ENCODE data around the gene TMEM187.

TMEM187 gene, protein sequence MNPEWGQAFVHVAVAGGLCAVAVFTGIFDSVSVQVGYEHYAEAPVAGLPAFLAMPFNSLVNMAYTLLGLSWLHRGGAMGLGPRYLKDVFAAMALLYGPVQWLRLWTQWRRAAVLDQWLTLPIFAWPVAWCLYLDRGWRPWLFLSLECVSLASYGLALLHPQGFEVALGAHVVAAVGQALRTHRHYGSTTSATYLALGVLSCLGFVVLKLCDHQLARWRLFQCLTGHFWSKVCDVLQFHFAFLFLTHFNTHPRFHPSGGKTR

DNA sequence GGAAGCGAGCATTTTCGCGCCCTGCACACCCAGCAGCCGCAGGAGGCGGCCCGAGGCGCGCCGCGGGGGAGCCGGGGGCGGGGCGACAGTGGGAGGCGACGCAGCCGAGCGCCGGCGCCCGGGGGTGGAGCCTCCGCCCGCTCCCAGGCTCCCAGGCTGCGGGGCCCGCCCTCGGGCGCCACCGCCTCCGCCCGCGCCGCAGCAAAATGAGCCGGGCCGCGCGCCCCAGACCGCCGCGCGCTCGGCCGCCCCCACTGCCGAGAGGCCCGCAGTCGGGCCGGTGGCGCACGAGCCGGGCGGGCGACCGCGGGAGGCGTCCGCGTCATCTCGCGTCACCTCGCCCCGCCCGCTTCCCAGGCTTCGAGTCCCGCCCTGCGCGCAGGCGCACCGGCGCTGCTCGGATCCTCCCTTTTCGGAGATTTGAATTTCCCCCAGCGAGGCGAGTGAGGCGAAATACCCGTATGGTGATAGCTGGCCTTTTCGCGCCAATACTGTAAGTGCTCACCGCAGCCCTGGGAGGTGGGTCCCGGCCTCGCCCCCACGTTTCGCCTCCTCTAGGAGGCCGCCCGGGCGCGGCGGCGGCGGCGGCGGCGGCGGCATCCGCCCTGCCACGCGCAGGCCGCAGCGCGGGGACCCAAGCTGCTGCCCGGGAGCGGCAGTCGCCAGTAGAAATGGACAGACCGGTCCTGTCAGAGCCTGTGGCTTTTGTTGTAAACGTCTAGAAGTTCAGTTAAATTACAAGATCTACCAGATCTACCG, at the start of gene TMEM187:
Gene TMEM187, plus strand, starts transcription at position 387 of the 759 bp plus-strand sequence. CDS start 9,309 bp downstream, outside the sequence.
- DNase-seq = peak; percentile 93

DNA sequence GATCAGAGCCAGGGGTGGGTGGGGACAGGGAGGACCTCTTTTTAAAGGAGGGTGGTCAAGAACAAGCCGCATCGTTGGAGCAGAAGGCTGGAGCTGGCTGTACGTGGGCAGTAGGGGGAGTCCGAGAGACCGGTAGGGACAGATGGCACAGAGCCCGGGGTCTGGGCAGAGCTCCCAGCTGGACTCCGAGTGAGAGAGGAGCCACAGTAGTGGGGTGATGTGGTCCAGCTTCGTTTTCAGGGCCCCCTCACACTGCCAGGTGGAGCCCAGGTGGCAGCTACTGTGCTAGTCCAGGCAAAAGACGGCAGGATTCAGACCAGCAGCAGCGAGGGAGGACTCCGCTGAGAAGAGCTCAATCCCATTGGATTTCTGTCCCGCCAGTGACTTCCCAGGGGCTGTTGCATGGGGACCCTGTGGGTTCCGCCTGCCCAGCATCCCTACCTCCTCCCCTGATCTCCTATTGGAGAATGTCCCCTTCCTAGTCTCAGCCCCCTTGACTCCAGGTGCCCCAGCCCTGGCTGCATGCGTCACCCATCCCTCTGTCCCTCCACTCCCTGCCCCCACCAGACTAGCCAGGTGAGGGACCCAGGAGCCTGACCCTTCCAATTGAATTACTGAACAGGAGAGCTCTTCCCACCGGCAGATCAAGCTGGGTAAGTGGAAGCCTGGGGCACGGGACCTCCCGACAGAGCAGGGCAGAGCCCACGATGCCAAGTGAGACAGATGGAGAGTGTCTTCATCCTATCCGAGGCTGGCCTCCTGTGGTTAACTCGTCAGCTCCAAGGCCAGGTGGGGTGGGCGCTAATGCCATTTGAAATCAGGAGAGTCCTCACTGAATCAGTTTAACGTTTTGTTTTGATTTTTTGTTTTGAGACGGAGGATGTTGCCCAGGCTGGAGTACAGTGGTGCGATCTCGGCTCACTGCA, 49.4 kb upstream of the TMEM187 start:
- peak; percentile 28 for DNase-seq

DNA sequence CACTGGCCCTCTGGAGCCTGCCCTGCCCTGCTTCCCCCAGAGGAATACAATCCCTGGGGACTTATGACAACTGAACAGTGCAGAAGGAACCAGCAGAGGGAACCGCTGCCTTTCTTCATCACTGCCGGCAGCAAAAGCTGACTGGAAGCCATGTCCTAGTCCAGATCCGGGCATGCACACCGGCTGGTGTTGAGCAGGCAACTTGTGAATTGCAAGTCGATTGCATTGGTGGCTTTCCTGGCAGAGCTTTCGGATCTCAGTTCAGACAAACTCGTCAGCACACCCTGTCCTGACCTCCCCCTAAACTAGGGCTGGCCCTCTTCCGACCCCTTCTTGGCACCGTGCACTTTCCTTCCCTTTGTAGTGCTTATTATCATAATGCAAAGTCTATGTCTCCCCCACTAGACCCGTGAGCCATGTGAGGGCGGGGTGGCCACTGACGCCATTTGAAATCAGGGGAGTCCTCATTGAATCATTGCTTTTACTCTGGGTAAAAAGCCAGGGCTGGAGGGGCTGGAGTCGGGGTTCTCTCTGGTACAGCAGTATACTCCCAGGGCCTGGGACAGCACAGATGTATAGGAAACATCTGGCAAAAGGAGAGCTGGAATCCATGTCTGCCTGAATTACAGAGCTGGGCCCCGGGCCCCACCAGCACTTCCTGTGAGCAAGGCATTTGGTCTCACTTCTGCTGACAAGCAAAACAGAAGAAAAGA, 48.2 kb upstream of the TMEM187 start:
- peak; percentile 41 for DNase-seq

DNA sequence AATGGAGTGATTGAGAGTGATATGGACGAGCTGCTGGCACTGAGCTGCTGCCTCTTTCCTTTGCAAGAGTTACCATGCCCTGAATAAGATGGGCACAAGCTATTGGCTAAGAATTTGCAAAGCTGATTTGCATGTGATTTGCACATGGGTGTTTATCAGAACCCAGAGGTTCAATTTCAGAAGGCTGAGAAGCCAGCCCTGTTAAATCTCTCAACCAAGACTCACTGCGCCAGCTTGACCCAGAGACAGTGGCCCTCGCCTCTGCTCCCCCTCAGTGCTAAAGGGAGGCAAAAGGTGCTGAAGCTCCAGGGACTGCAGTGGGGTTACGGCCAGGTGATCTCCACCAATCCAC, 47.2 kb upstream of the TMEM187 start:
- no peak for DNase-seq

DNA sequence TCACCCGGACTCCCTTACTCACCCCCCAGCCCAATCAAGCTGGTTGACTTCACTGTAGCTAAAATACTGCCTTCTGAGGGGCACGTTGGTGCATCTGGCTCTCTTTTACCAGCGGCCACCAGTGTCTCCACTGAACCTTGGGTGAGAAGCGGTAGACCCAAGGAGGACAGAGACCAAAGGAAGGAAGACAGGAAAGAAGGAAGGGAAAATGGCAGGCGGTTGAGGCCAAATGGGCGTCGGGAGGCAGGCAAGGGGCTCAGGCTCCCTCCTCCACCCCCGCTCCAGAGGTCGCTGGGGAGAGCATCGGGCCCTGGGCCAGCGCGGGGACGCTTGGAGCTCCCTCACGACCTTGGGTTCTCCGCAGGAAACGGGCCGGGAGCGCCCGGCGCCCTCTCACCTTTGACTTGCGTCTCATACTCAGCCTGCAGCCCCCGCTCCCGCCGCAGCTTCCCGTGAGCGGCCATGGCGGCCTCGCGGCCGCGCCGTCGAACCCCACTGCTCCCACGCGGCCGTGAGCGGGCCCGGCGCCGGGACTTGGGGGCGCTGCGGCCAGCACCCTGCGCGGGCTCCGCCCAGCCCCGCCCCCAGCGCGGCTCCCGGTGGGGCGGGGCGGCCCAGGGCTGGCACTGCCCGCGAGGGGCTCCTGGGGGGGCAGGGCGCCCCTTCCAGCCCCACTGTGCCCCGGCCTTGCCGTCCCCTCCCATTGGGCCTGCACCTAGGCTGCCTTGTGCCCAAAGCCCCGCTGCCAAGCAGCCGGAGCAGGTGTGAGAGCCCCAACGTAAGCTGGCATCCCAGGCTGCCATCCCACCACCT, 46.6 kb upstream of the TMEM187 start, which contains the start of gene ARHGAP4:
Gene ARHGAP4, minus strand, starts transcription at position 526 of the 813 bp plus-strand sequence. Its CDS starts 62 bp downstream, at position 464.
- no peak for DNase-seq

DNA sequence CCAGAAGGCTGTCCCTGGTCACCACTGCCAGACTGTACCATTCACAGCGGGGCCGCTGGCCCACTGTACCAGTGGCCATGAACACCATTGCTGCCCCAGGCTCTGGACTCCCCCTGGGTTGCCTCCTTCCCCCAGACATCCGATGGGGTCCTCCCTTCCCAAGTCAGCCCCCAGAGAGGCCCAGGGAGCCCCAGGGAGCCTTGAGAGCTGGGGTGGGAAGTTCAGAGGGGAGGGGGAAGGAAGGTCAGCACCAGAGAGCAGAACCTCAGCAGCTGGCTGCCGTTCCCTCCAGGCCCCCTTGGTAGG, 46.0 kb upstream of the TMEM187 start:
- DNase-seq = no peak

DNA sequence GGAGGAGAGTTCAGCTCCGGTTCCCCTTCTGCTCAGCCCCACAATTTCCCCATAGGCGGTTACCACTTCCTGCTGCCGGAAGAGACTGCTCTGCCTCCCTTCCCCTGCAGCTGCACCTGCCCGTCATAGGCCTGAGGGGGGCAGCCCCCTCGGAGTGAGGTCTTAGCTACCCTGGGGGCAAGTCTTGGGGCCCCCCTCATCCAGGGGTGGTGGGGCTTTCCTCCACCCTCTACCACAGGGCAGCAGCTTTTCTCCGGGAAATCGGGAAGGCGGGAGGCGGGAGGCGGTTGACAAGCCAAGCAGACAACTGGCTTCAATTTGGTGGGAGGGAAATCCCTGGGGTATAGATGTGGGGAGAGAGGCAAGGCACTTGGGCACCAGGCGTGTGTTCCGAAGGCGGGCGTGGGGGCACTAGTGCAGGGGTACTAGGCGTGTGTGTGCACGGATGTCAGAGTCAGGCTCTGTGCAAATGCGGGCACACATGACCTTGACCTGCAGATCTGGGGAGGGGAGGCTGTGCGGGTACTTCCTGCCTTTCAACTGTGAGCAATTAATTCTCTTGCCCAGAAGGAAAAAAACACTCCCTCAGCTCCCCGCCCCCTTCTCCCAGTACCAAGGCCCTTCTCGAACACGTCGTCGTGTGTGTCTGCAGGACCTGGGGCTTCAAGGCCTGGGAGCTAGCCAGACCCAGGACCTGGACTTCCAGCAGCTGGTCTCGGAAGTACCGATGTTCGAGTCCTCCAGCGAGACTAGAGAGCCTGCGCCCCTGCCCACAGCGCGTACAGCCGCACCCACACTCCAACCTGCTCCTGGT, 45.5 kb upstream of the TMEM187 start:
- peak; percentile 35 for DNase-seq

DNA sequence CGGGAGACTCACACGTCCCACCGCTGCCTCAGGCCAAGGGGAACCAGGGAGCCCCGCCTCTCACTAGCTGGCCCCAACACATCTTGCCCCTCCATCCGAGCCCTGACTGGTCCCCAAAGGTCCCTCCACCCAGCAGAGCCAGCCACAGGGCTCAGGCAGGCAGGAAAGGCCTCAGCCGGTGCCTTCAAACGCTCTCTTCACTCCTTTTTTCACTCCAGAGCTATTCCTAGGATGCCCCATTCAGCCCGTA, 45.0 kb upstream of the TMEM187 start:
- DNase-seq = no peak

DNA sequence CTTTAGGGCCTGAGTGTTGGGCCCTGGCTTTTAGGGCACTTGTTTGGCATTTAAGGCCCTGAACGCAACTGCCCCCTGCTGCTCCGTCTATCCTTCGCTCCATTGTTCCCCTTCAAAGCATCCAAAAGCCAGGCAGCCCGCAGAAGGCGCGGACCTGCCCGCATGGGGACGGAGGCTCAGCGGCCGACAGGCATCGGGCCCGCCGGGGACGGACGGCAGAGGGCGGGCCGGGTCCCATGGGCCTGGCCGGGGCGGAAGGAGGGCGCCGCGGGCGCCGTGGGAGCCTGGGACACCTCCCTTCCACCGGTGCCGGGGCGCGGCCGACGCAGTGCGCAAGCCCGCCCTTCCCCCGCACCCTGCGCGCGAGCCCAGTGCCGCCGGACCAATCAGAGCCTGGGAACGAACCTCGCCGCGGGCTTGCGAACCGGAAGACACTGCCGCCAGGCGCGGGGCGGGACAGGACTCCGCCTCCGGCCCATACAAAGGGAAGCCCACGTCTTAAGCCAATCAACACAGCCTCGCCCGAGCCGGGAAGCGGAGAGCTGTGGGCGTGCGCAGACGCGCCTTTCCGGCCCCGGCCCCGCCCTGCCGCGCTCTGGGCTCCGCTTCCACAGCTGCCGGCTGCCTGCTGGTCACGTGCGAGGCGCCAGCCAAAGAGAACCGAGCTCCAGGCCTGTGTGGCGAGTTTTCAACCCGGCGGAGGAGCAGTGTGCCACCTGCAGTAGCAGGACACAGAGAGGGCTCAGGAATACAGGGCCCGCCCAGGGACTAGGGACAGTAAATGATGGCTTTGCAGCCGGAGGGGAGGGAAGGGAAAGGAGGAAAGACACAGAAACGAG, 44.4 kb upstream of the TMEM187 start:
- peak; percentile 97 for DNase-seq

DNA sequence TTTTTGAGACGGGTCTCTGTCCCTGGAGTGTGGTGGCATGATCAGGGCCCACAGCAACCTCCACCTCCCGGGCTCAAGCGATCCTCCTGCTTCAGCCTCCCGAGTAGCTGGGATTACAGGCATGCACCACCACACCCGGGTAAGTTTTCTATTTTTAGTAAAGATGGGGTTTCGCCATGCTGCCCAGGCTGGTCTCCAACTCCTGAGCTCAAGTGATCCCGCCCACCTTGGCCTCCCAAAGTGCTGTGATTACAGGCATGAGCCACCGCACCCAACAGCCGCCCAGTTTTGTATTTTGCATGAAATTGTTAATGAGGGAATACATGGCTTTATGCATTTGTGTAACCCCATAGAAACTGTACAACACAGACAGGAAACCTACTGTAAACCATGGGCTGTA, 43.7 kb upstream of the TMEM187 start:
- DNase-seq = no peak

DNA sequence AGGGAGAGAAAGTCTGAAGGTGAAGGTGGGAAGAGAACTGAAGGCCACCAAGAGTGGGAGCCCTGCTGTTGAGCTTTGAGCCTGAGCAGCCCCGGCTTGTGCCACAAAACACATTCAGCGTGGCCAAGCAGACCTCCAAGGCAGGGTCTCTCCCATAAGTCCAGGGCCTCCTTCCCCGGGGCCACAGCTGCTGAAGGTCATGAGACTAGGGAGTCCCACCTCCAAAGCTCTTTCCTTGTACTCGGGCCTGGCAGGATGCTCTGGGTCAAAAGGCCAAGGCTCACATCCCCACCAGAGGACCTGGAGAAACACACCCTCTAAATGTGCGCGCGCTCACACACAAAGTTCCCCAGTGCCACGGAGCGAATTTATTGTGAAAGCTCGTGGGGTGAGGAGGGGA, 43.0 kb upstream of the TMEM187 start:
- DNase-seq = no peak

DNA sequence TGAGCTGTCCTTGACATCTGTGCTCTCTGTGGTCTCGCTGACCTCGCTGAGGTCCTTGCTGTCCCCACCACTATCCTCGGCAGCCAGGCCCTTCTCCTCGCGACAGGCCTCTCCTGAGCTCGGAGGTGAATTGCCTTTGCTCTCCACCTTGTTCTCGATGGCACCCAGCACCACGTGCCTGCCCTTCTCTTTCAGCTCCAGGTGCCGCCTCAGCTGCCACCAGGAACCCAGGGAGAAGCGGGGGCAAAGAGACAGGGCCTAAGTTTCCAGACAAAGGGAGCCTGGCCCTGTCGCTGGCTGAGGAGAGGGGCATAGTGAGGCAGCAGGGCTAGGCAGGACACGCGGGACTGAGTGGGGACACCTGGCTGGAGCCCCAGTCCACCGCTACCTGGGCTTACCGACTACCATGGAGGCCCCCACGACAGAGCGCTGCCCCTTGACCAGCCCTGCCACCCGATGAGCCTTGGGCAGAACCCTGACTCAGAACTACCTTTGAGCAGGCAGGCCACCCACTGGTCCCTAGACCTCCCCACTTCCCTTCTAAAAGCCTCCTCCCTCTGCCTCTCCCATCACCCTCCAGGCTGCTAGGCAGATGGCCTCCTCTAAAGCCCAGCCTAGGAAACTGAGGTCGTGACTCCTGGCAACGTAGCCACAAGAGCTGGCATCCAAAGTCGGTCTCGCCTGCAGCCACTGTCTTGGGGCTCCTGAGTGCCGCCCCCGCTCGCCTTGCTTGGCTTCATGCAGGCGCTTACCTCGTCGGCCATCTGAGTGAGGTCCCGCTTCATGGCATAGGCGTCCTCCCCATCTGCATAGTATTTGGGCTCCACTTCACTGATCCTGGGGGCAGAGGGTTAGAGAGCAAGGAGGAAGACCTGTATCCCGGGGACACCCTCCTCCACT, 42.3 kb upstream of the TMEM187 start:
- no peak for DNase-seq

DNA sequence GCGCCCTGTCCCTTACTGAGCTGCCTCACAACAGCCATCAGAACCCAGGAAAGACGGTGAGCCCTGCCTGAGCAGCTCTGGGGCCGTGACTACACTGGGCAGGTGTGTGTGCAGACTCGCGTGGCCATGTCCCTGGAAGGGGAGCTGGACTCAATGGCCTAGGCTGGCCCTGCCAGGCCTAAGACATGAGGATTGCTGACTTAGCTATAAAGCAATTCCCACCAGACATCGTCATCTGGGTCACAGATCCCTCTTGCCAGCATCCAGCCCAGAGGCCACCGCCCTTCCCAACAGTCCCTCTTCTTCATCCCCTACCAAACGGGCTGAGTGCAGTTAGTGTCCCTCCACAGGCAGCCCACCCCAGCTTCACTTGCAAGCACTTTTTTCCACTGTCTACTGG, 41.4 kb upstream of the TMEM187 start:
- no peak for DNase-seq

DNA sequence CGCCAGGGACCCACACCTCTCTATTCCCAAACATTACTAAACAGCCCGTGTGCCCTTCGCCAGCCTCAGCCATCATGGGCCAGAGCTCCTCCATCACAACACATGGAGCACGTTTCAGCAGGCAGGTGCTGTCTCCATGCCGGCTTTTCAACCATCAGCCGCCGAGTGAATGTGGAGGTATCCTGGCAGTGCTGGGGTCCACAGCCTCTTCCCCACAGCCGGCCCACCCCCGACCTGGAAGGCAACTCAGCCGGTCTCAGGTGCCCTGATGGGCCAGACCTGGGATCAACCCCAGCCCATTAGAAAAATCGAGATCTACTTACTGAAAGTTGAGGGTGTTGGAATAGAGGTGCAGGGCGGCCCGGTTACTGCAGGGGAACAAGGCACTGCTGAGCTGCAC, 40.8 kb upstream of the TMEM187 start:
- no peak for DNase-seq

DNA sequence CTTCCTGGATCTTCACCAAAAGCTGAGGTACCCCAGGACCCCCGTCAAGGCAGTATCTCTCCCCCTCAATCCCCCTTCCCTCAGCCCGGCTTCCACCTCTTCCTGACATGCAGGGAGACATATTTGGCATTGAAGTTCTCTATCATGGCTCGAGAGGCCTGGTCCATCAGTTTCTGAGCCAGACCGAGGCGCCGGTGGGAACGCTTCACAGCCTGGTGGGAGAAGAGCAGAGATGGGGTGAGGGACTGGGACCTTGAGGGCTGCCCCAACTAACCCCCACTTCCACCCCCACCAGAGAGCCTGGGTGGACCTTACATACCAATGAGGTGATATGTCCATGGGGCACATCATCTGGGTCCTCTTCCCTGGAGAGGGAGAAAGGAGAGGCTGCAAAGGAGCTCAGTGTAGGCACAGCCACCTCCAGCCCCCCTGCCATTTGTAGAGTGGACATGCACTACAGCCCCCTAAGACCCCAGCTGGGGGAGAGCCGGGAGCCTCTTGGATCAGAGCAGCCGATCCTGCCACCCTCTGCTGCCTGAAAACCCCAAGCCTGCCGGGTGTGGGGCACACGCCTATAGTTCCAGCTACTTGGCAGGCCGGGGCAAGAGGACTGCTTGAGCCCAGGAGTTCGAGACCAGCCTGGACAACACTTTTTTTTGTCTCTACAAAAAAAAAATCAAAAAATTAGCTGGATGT, 40.2 kb upstream of the TMEM187 start:
- DNase-seq = no peak

DNA sequence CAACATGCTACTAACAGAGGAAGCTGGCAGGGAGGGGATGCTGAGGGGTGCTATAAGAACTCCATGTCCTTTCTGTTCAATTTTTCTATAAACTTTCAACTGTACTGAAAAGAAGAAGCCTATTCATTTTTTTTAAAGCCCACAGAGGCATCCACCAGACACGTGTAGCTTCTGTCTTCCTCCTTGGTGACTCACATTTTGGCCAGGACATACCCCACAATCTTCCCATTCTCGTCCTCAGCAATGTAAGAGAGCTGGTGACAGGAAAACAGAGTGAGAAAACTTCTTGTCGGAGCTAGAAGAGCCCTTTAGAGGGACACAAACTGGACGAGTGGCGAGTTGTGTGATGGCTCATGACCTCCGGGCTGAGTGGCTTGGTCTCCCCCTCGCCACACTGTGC, 38.8 kb upstream of the TMEM187 start:
- peak; percentile 47 for DNase-seq

DNA sequence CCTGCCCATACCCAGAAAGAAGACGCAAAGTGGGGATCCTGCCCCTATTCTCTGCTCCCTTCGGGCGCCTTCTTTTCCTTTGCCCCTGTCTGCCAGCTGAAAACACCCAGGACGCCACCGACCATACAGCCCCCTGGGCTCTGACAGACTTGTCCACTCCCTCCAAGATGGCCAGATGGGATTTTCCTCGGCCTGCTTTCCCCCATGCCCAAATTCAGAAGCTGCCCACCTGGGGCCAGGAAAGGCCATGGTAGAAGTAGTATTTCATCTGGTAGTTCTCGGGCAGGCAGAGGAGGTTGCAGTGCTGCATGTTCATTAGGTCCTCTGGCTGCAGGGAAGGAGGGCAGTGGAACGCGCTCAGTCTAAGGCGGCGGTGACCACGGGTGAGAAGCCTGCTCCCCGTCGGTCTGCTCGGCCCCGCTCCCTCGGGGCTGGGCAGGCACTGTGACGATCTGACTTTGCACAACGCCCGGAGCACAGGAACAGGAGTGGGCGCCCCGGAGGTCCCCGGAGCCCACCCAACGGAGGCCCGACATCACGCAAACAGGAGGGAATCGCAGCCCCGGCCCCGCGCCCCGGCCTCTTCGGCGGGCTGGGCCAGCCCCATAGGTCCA, 38.3 kb upstream of the TMEM187 start:
- DNase-seq = no peak

DNA sequence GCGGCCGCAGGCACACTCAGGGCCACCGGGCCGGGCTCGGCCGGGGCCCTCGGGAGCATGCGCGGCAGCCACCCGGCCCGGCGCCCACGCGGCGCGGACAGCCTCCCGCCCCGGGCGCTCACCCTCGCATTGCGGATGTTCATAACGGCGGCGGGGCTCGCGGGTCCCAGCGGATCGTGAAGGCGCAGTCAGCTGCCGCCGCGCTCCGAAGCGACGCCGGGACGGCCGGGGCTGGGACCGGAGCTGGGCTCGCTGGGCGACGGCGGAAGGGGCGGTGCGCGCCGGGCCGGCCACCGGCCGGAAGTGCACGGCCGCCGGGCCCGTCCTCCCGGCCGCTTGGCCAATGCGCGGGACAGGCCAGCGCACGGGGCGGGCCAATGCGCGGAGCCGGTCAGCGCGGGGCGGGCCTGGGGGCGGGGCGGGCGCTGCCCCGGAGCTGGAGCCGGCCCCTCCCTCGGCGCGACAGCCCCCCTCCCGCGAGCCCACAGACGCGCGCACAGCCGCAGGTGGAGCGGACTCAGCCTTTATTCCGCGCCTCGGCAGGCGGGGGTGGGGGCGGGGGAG, 37.7 kb upstream of the TMEM187 start, which contains the start of gene NAA10:
Gene NAA10, minus strand, starts transcription at position 276 of the 564 bp plus-strand sequence. Its CDS starts 133 bp downstream, at position 143.
- DNase-seq = peak; percentile 76
